SK-N-SH (cell line): ENCODE measurements around the gene SESN2. TPM values are rescaled to one million over a fixed set of nuclear protein-coding genes. Genes with fewer than 3 reads are reported as not detected.

ENCODE experiments used
- CTCF ChIA-PET: fragments of 300-600, 350-600 bp; formaldehyde crosslinking; extraction: SDS; loops from one replicate; lab custom pipeline; 2021; lab: Yijun Ruan, JAX
- POLR2A ChIA-PET: fragments of 350-600 bp; sonication (Branson Sonifier 250); formaldehyde crosslinking; extraction: SDS; loops from one replicate; lab custom pipeline; 2020; ENCODE audit warnings: antibody characterized with exemption, inconsistent platforms; lab: Yijun Ruan, JAX
- DNase-seq: peaks from one replicate; pipeline ENCODE4 v3.0.0; 2012
- H2AFZ ChIP-seq: fragments of 200-600 bp; sonication (generic); 2 replicates; pipeline ENCODE4 v1.8.1; 2016; ENCODE audit warnings: antibody characterized with exemption, mild to moderate bottlenecking, low read depth
- H3F3A ChIP-seq: fragments of 200-600 bp; sonication (generic); replicated peaks from 2 replicates; pipeline ENCODE3; 2016; ENCODE audit warnings: antibody characterized with exemption, mild to moderate bottlenecking; ENCODE audit not compliant: insufficient read depth
- H3K27ac ChIP-seq, 2 experiments: fragments of 200-500 bp in 1 of 2; fragments of 200-600 bp in 1 of 2; sonication (Bioruptor generic) in 1 of 2; sonication (generic), shearing (Covaris generic) in 1 of 2; 2 replicates each; pipeline versions ENCODE4 v1.5.1 to v1.6.1; 2014 to 2016; ENCODE audit warnings: low read depth in 2 of 2, inconsistent platforms in 1 of 2, low read length in 1 of 2, mild to moderate bottlenecking in 1 of 2, mixed read lengths in 1 of 2
- H3K27me3 ChIP-seq: fragments of 200-600 bp; sonication (generic), shearing (Covaris generic); 2 replicates; pipeline ENCODE4 v1.6.1; 2016; ENCODE audit warnings: mixed run types; ENCODE audit not compliant: insufficient read depth
- H3K36me3 ChIP-seq, 2 experiments: fragments of 200-500 bp in 1 of 2; fragments of 200-600 bp in 1 of 2; sonication (Bioruptor generic) in 1 of 2; sonication (generic) in 1 of 2; replicated peaks in 1 of 2; 2 replicates each; pipeline versions ENCODE3 to v1.5.1; 2014 to 2016; ENCODE audit warnings: low read length in 1 of 2, mild to moderate bottlenecking in 1 of 2; ENCODE audit not compliant: insufficient read depth in 2 of 2, control insufficient read depth in 1 of 2
- H3K4me1 ChIP-seq, 2 experiments: fragments of 200-500 bp in 1 of 2; fragments of 200-600 bp in 1 of 2; sonication (Bioruptor generic) in 1 of 2; sonication (generic), shearing (Covaris generic) in 1 of 2; 2 replicates each; pipeline versions ENCODE4 v1.5.1 to v1.6.1; 2014 to 2016; ENCODE audit warnings: low read depth in 1 of 2, low read length in 1 of 2, mixed run types in 1 of 2; ENCODE audit not compliant: insufficient read depth in 2 of 2, control insufficient read depth in 1 of 2
- H3K4me2 ChIP-seq: fragments of 200-600 bp; sonication (generic), shearing (Covaris generic); 2 replicates; pipeline ENCODE4 v1.6.1; 2017; ENCODE audit warnings: mixed run types
- H3K4me3 ChIP-seq, 2 experiments: fragments of 200-500 bp in 1 of 2; fragments of 200-600 bp in 1 of 2; sonication (Bioruptor generic) in 1 of 2; sonication (generic), shearing (Covaris generic) in 1 of 2; 2 replicates each; pipeline versions ENCODE4 v1.5.1 to v1.8.1; 2014 to 2016; ENCODE audit warnings: low read depth in 2 of 2, inconsistent platforms in 1 of 2, low read length in 1 of 2, mild to moderate bottlenecking in 1 of 2, mixed read lengths in 1 of 2, moderate library complexity in 1 of 2
- H3K79me2 ChIP-seq: fragments of 200-600 bp; sonication (generic); 2 replicates; pipeline ENCODE4 v1.8.1; 2017; ENCODE audit warnings: mild to moderate bottlenecking; ENCODE audit not compliant: insufficient read depth
- H3K9ac ChIP-seq: fragments of 200-600 bp; sonication (generic); 2 replicates; pipeline ENCODE4 v1.6.1; 2017; ENCODE audit warnings: mixed run types
- H3K9me2 ChIP-seq: fragments of 200-600 bp; sonication (generic); 2 replicates; pipeline ENCODE4 v1.6.1; 2017; ENCODE audit warnings: mixed run types
- H3K9me3 ChIP-seq: fragments of 200-600 bp; sonication (generic); 2 replicates; pipeline ENCODE4 v1.6.1; 2017; ENCODE audit warnings: mixed run types, mild to moderate bottlenecking, moderate library complexity
- H4K20me1 ChIP-seq: fragments of 200-600 bp; sonication (generic); 2 replicates; pipeline ENCODE4 v1.6.1; 2017; ENCODE audit warnings: mild to moderate bottlenecking, mixed run types; ENCODE audit not compliant: insufficient read depth
- FOXJ3 ChIP-seq: sonication (generic); formaldehyde crosslinking; IDR thresholded peaks from 2 replicates; pipeline ENCODE4 v1.5.1; 2020; ENCODE audit warnings: mild to moderate bottlenecking, missing genetic modification reagents
- GABPA ChIP-seq: IDR thresholded peaks from 2 replicates; pipeline ENCODE4 v1.4.0; 2012; ENCODE audit warnings: low read depth, mild to moderate bottlenecking
- GATA2 ChIP-seq: sonication (generic); formaldehyde crosslinking; IDR thresholded peaks from 2 replicates; pipeline ENCODE4 v1.5.0; 2020; ENCODE audit warnings: mild to moderate bottlenecking, missing genetic modification reagents
- MAX ChIP-seq: IDR thresholded peaks from 2 replicates; pipeline ENCODE4 v1.4.0; 2012; ENCODE audit warnings: low read depth
- NFIC ChIP-seq: IDR thresholded peaks from 2 replicates; pipeline ENCODE4 v1.4.0; 2012; ENCODE audit warnings: borderline replicate concordance
- POLR2AphosphoS5 ChIP-seq: IDR thresholded peaks from 2 replicates; pipeline ENCODE4 v1.6.1; 2012; ENCODE audit warnings: low read depth, low read length
- RCOR1 ChIP-seq: fragments of 150-350 bp; IDR thresholded peaks from 2 replicates; pipeline ENCODE4 v1.6.1; 2017; ENCODE audit warnings: antibody characterized with exemption, low read length
- SIN3A ChIP-seq: IDR thresholded peaks from 2 replicates; pipeline ENCODE4 v1.6.1; 2012; ENCODE audit warnings: low read depth, mild to moderate bottlenecking, low read length, moderate library complexity, borderline replicate concordance
- USF1 ChIP-seq: IDR thresholded peaks from 2 replicates; pipeline ENCODE4 v1.4.0; 2012; ENCODE audit warnings: low read depth, borderline replicate concordance
- ZBTB33 ChIP-seq: IDR thresholded peaks from 2 replicates; pipeline ENCODE4 v1.4.0; 2012; ENCODE audit warnings: low read depth, borderline replicate concordance
- WGBS: methylation state at CpG from one replicate; pipeline ENCODE4 v1.1.6; 2017; ENCODE audit warnings: low lambda C conversion rate; 5-methylcytosine and 5-hydroxymethylcytosine counted together
- polyA plus RNA-seq, 3 experiments: library from polyadenylated mRNA; depleted of rRNA; stranded (reverse); fragments of >200 nt; gene quantifications; 2 replicates each; pipeline ENCODE4 v1.2.3, GENCODE V29; 2012

The SESN2 gene
- polyA plus RNA-seq, 1 of the 3 experiments (the other 2 are of a cell fraction): 14.1 TPM

GRCh38 chr1:28329395-28330153 lies 70.3 kb downstream of the SESN2 start:
- no peaks in the 10 kb centered on the region for H3K27me3 ChIP-seq
- peak overlapping the region; percentile 97 for H3K4me2 ChIP-seq
- no peaks in the 10 kb centered on the region for H4K20me1 ChIP-seq
- CTCF ChIA-PET: interaction anchor here (1.2 to 2.4 kb wide), 4 partner anchors 12 to 81 kb away, joined by 3 to 13 read pairs (median 6); no protein-coding TSS in a partner anchor
- H3F3A ChIP-seq: peaks cover 8% of the 10 kb centered on the region
- H2AFZ ChIP-seq: peak overlapping the region; percentile 99
- H3K36me3 ChIP-seq: peaks cover 16 to 21% of the 10 kb centered on the region in 2 experiments
- peak overlapping the region; percentile 98 for H3K9ac ChIP-seq
- H3K27ac ChIP-seq: peak overlapping the region; percentile 78 to 93
- POLR2A ChIA-PET: interaction anchor here (0.5 to 2.1 kb wide), 16 partner anchors 8 to 318 kb away, joined by 3 to 12 read pairs (median 3); partner anchors contain the start of genes ATP5IF1, PHACTR4, RNU11 and SESN2
- no peaks in the 10 kb centered on the region for H3K9me2 ChIP-seq
- no peak for TF ChIP-seq FOXJ3 (CRISPR knock-in tag)
- TF ChIP-seq ZBTB33: no peak
- no peak for TF ChIP-seq GATA2 (CRISPR knock-in tag)
- no peak for TF ChIP-seq RCOR1
- no peak for TF ChIP-seq MAX
- TF ChIP-seq USF1: no peak
- no peak for TF ChIP-seq POLR2AphosphoS5
- no peak for TF ChIP-seq SIN3A
- no peak for TF ChIP-seq GABPA
- no peak for TF ChIP-seq NFIC
- peaks cover 19% of the 10 kb centered on the region; the same call in 1 of the 2 replicates for H3K79me2 ChIP-seq
- 32% methylated on average over 29 of the region's 29 CpGs for WGBS
- DNase-seq: peak; percentile 28
- H3K4me3 ChIP-seq: peak overlapping the region; percentile 48 to 89
- H3K4me1 ChIP-seq: peaks cover 7 to 9% of the 10 kb centered on the region in 2 experiments; a peak in 2 of 4 replicates
- no peaks in the 10 kb centered on the region for H3K9me3 ChIP-seq

Other genes with a start within 250 kb of the SESN2 start
- 6.5 and 9.8 TPM in 2 replicates for gene EYA3, start 170.9 kb upstream of the SESN2 start, polyA plus RNA-seq (2012; rRNA removed)
- gene PTAFR, start 82.8 kb upstream of the SESN2 start, polyA plus RNA-seq (2012; rRNA removed): 0.05 and 0.06 TPM in 2 replicates
- gene DNAJC8, start 26.5 kb upstream of the SESN2 start, polyA plus RNA-seq (2012; rRNA removed): 50.9 and 60.2 TPM in 2 replicates
- gene ATP5IF1, start 23.4 kb upstream of the SESN2 start, polyA plus RNA-seq (2012; rRNA removed): 303 and 594 TPM in 2 replicates
- gene MED18, start 69.5 kb downstream of the SESN2 start, polyA plus RNA-seq (2012; rRNA removed): 12.6 and 13.7 TPM in 2 replicates
- gene PHACTR4, start 110.2 kb downstream of the SESN2 start, polyA plus RNA-seq (2012; rRNA removed): 9.8 and 10.5 TPM in 2 replicates
- 56.2 and 61.0 TPM in 2 replicates for gene RCC1, start 246.5 kb downstream of the SESN2 start, polyA plus RNA-seq (2012; rRNA removed)